Right lobe of liver (tissue), 4 donors: ENCODE results near the gene WDFY3.
"Not testable (repeated sequence)": the region's sequence is repeated elsewhere in the genome, so short reads cannot be mapped to it uniquely, and the experiment has no call there.

Experiments used
- POLR2A ChIP-seq: fragments of 450-650 bp; IDR thresholded peaks from one replicate; pipeline ENCODE4 v1.6.1; 2017; ENCODE audit warnings: antibody characterized with exemption, mild to moderate bottlenecking
- TF ChIP-seq, protein P1 (sequence below), 4 donors: fragments of 200-600 bp in 3 of 4; fragments of 450-650 bp in 1 of 4; IDR thresholded peaks; one replicate each; pipeline versions ENCODE4 v1.5.1 to v1.8.0; 2016 to 2022; ENCODE audit warnings: antibody characterized with exemption in 4 of 4, mild to moderate bottlenecking in 2 of 4
- donor health status: DM: no; HTN: no; CAD: no.
- donor health status: DM: no; HTN: no; CAD: no.
- donor health status: DM: no; HTN: yes; CAD: no.

DNA sequence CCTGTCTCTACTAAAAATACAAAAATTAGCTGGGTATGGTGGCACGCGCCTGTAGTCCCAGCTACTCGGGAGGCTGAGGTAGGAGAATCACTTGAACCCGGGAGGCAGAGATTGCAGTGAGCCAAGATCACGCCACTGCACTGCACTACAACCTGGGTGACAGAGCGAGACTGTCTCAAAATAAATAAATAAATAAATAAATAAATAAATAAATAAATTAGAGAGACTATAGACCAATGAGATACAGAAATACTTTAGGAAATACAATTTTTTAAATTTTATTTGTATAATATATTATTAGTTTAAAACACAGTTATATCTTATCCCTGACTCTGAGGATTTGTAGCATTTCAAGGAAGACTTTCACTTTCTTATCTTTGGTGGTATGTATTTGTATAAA lies 136.9 kb downstream of the WDFY3 start:
- TF ChIP-seq, protein P1, sequence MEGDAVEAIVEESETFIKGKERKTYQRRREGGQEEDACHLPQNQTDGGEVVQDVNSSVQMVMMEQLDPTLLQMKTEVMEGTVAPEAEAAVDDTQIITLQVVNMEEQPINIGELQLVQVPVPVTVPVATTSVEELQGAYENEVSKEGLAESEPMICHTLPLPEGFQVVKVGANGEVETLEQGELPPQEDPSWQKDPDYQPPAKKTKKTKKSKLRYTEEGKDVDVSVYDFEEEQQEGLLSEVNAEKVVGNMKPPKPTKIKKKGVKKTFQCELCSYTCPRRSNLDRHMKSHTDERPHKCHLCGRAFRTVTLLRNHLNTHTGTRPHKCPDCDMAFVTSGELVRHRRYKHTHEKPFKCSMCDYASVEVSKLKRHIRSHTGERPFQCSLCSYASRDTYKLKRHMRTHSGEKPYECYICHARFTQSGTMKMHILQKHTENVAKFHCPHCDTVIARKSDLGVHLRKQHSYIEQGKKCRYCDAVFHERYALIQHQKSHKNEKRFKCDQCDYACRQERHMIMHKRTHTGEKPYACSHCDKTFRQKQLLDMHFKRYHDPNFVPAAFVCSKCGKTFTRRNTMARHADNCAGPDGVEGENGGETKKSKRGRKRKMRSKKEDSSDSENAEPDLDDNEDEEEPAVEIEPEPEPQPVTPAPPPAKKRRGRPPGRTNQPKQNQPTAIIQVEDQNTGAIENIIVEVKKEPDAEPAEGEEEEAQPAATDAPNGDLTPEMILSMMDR (IDR thresholded peaks at IDR 0.05) = not testable (repeated sequence)
- not testable (repeated sequence) for TF ChIP-seq POLR2A
